H1 (cell line): ENCODE measurements around the gene MEF2C. TPM values are rescaled to one million over a fixed set of nuclear protein-coding genes. Genes with fewer than 3 reads are reported as not detected.

Experiments
- CTCF ChIA-PET: fragments of 300-600 bp; sonication (Branson Sonifier 250); formaldehyde crosslinking; loops from one replicate; lab custom pipeline; 2021; ENCODE audit not compliant: partially characterized antibody; lab: Charles Lee
- POLR2A ChIA-PET: fragments of 300-600 bp; sonication (Branson Sonifier 250); formaldehyde crosslinking; loops from one replicate; lab custom pipeline; 2021; ENCODE audit warnings: inconsistent platforms; ENCODE audit not compliant: partially characterized antibody; lab: Charles Lee
- DNase-seq, 2 experiments: peaks; one replicate each; pipeline versions ENCODE4 v3.0.0 to v3.0.0-alpha.2; 2010 to 2022; ENCODE audit warnings: low spot score in 2 of 2, low read depth in 1 of 2, mixed read lengths in 1 of 2
- FAIRE-seq: peaks from 2 replicates; lab custom pipeline; 2011; peaks lifted over from hg19 to GRCh38; lab: Jason Lieb, UNC
- H2AFZ ChIP-seq: 2 replicates; pipeline ENCODE4 v1.8.1; 2012; ENCODE audit warnings: low read length, inconsistent platforms
- H2AK5ac ChIP-seq: 2 replicates; pipeline ENCODE4 v1.6.1; 2013; ENCODE audit warnings: low read depth, low read length
- H2BK120ac ChIP-seq: replicated peaks from 2 replicates; pipeline ENCODE3; 2013; ENCODE audit warnings: low read depth, low read length, inconsistent platforms
- H2BK12ac ChIP-seq: 2 replicates; pipeline ENCODE4 v1.6.1; 2013; ENCODE audit warnings: low read depth, low read length
- H2BK15ac ChIP-seq: 2 replicates; pipeline ENCODE4 v1.6.1; 2013; ENCODE audit warnings: low read length
- H2BK20ac ChIP-seq: 2 replicates; pipeline ENCODE4 v1.6.1; 2013; ENCODE audit warnings: low read length
- H2BK5ac ChIP-seq: 2 replicates; pipeline ENCODE4 v1.6.1; 2013; ENCODE audit warnings: low read depth, low read length
- H3K14ac ChIP-seq: 2 replicates; pipeline ENCODE4 v1.6.1; 2013; ENCODE audit warnings: inconsistent platforms; ENCODE audit not compliant: insufficient read length
- H3K18ac ChIP-seq: 2 replicates; pipeline ENCODE4 v1.6.1; 2013; ENCODE audit warnings: low read length; ENCODE audit errors: extremely low read depth
- H3K23ac ChIP-seq: 2 replicates; pipeline ENCODE4 v1.6.1; 2013; ENCODE audit warnings: inconsistent platforms; ENCODE audit not compliant: insufficient read length
- H3K23me2 ChIP-seq: 2 replicates; pipeline ENCODE4 v1.6.1; 2013; ENCODE audit warnings: low read depth, low read length
- H3K27ac ChIP-seq: 2 replicates; pipeline ENCODE4 v1.6.1; 2011; ENCODE audit warnings: low read depth, low read length, inconsistent platforms
- H3K27me3 ChIP-seq, 4 experiments: replicated peaks in 1 of 4; 1 replicate in 1 of 4; 2 replicates in 3 of 4; pipeline versions ENCODE4 v1.6.1 to v1.8.1; 2011 to 2013; ENCODE audit warnings: low read length in 3 of 4, mild to moderate bottlenecking in 3 of 4, inconsistent platforms in 2 of 4, mixed read lengths in 2 of 4, moderate library complexity in 1 of 4; ENCODE audit not compliant: control insufficient read depth in 3 of 4, insufficient read depth in 3 of 4; ENCODE audit errors: extremely low read depth in 1 of 4
- H3K36me3 ChIP-seq, 4 experiments: 2 replicates each; pipeline versions ENCODE4 v1.6.1 to v1.8.1; 2011 to 2013; ENCODE audit warnings: mild to moderate bottlenecking in 4 of 4, low read length in 3 of 4, moderate library complexity in 2 of 4, control low read depth in 1 of 4, inconsistent platforms in 1 of 4; ENCODE audit not compliant: insufficient read depth in 4 of 4, control insufficient read depth in 2 of 4
- H3K4ac ChIP-seq: replicated peaks from 2 replicates; pipeline ENCODE3; 2013; ENCODE audit warnings: low read length, low read depth, mixed read lengths, inconsistent platforms; ENCODE audit not compliant: insufficient read length
- H3K4me1 ChIP-seq, 4 experiments: replicated peaks in 1 of 4; 1 replicate in 1 of 4; 2 replicates in 3 of 4; pipeline versions ENCODE4 v1.6.1 to v1.8.1; 2011 to 2013; ENCODE audit warnings: low read length in 3 of 4, inconsistent platforms in 2 of 4, mixed read lengths in 1 of 4; ENCODE audit not compliant: insufficient read depth in 4 of 4, control insufficient read depth in 3 of 4
- H3K4me2 ChIP-seq, 2 experiments: 2 replicates each; pipeline versions ENCODE4 v1.6.1 to v1.8.1; 2011 to 2013; ENCODE audit warnings: low read depth in 2 of 2, low read length in 2 of 2, control low read depth in 1 of 2, inconsistent platforms in 1 of 2, mild to moderate bottlenecking in 1 of 2; ENCODE audit not compliant: insufficient read depth in 1 of 2
- H3K4me3 ChIP-seq, 4 experiments: fragments of 200-600, 300-600 bp in 1 of 4; sonication (generic), shearing (Covaris generic), sonication (Bioruptor Twin) in 1 of 4; 2 replicates each; pipeline versions ENCODE4 v1.5.1 to v1.8.1; 2011 to 2016; ENCODE audit warnings: low read length in 4 of 4, low read depth in 3 of 4, control low read depth in 2 of 4, inconsistent platforms in 2 of 4, mild to moderate bottlenecking in 2 of 4, mixed read lengths in 1 of 4, moderate library complexity in 1 of 4; ENCODE audit not compliant: insufficient read depth in 2 of 4; ENCODE audit errors: extremely low read depth in 1 of 4
- H3K56ac ChIP-seq: replicated peaks from 2 replicates; pipeline ENCODE3; 2013; ENCODE audit warnings: low read depth, mild to moderate bottlenecking, mixed read lengths, low read length, inconsistent platforms; ENCODE audit not compliant: insufficient read length
- H3K79me1 ChIP-seq: 2 replicates; pipeline ENCODE4 v1.6.1; 2013; ENCODE audit warnings: low read depth, low read length, control low read depth
- H3K79me2 ChIP-seq, 2 experiments: 2 replicates each; pipeline versions ENCODE4 v1.6.1 to v1.8.1; 2012 to 2013; ENCODE audit warnings: low read length in 2 of 2, mild to moderate bottlenecking in 2 of 2, inconsistent platforms in 1 of 2; ENCODE audit not compliant: insufficient read depth in 2 of 2, control insufficient read depth in 1 of 2
- H3K9ac ChIP-seq, 4 experiments: replicated peaks in 1 of 4; 1 replicate in 1 of 4; 2 replicates in 3 of 4; pipeline versions ENCODE4 v1.6.1 to v1.8.1; 2011 to 2013; ENCODE audit warnings: low read depth in 3 of 4, low read length in 3 of 4, control low read depth in 2 of 4, mild to moderate bottlenecking in 2 of 4, moderate library complexity in 2 of 4, inconsistent platforms in 1 of 4; ENCODE audit errors: extremely low read depth in 1 of 4
- H3K9me3 ChIP-seq, 2 experiments: 2 replicates each; pipeline versions ENCODE4 v1.6.1 to v1.8.1; 2012 to 2013; ENCODE audit warnings: mild to moderate bottlenecking in 2 of 2, moderate library complexity in 2 of 2, control low read depth in 1 of 2, inconsistent platforms in 1 of 2, low read depth in 1 of 2, low read length in 1 of 2, mixed read lengths in 1 of 2; ENCODE audit not compliant: insufficient read depth in 2 of 2
- H4K20me1 ChIP-seq, 2 experiments: replicated peaks in 1 of 2; 2 replicates each; pipeline versions ENCODE3 to v1.8.1; 2011 to 2013; ENCODE audit warnings: inconsistent platforms in 2 of 2, low read length in 2 of 2, mild to moderate bottlenecking in 1 of 2; ENCODE audit not compliant: insufficient read depth in 2 of 2, control insufficient read depth in 1 of 2
- H4K5ac ChIP-seq: 2 replicates; pipeline ENCODE4 v1.6.1; 2013; ENCODE audit warnings: low read length, low read depth, mixed read lengths, inconsistent platforms; ENCODE audit not compliant: insufficient read length
- H4K8ac ChIP-seq: 2 replicates; pipeline ENCODE4 v1.8.0; 2013; ENCODE audit warnings: mild to moderate bottlenecking, moderate library complexity, low read length, inconsistent platforms; ENCODE audit not compliant: insufficient read depth; ENCODE audit errors: extremely low read depth
- H4K91ac ChIP-seq: replicated peaks from 2 replicates; pipeline ENCODE3; 2013; ENCODE audit warnings: low read length, mixed read lengths, inconsistent platforms; ENCODE audit not compliant: insufficient read length
- CBX8 ChIP-seq: fragments of 300-800, 300-1000 bp; sonication (generic); IDR thresholded peaks from 2 replicates; pipeline ENCODE4 v1.7.1; 2016; ENCODE audit warnings: low read depth, low read length, borderline replicate concordance
- CREB1 ChIP-seq: IDR thresholded peaks from 2 replicates; pipeline ENCODE4 v1.6.1; 2012; ENCODE audit warnings: inconsistent platforms
- CTBP2 ChIP-seq: IDR thresholded peaks from 2 replicates; pipeline ENCODE4 v1.7.0; 2011; ENCODE audit warnings: borderline replicate concordance, mild to moderate bottlenecking, moderate library complexity, mixed read lengths, low read length; ENCODE audit not compliant: insufficient read depth, insufficient read length
- FOSL1 ChIP-seq: IDR thresholded peaks from 2 replicates; pipeline ENCODE4 v1.6.1; 2011; ENCODE audit warnings: mild to moderate bottlenecking, low read depth, low read length, moderate library complexity; ENCODE audit not compliant: insufficient read depth
- JUND ChIP-seq: IDR thresholded peaks from 2 replicates; pipeline ENCODE4 v1.6.1; 2011; ENCODE audit warnings: mild to moderate bottlenecking, improper control_type of control experiment, low read length
- KDM5A ChIP-seq: fragments of 200-600 bp; IDR thresholded peaks from 2 replicates; pipeline ENCODE4 v1.7.1; 2012; ENCODE audit warnings: mild to moderate bottlenecking, low read length, inconsistent platforms, mixed read lengths
- NANOG ChIP-seq: IDR thresholded peaks from 2 replicates; pipeline ENCODE4 v1.6.1; 2011; ENCODE audit warnings: low read length, low read depth, mild to moderate bottlenecking, inconsistent platforms; ENCODE audit not compliant: insufficient read depth, poor library complexity, severe bottlenecking
- RFX5 ChIP-seq: IDR thresholded peaks from 2 replicates; pipeline ENCODE4 v1.6.1; 2011; ENCODE audit warnings: low read depth, low read length, improper control_type of control experiment, borderline replicate concordance
- SP2 ChIP-seq: IDR thresholded peaks from 2 replicates; pipeline ENCODE4 v1.6.1; 2012; ENCODE audit warnings: mild to moderate bottlenecking, low read length, inconsistent platforms
- SP4 ChIP-seq: IDR thresholded peaks from 2 replicates; pipeline ENCODE4 v1.6.1; 2012; ENCODE audit warnings: low read length, inconsistent platforms
- WGBS, 2 experiments: shearing (Covaris generic) in 1 of 2; methylation state at CpG; one replicate each; pipeline versions ENCODE4 v1.1.6 to v1.1.7; 2013 to 2015; ENCODE audit warnings: low lambda C conversion rate in 2 of 2, mixed read lengths in 2 of 2, inconsistent platforms in 1 of 2, low coverage in 1 of 2, missing lambda C conversion rate in 1 of 2; ENCODE audit not compliant: insufficient replicate concordance in 2 of 2, insufficient coverage in 1 of 2, insufficient read length in 1 of 2; ENCODE audit errors: extremely low coverage in 1 of 2, missing lambda C conversion rate in 1 of 2; 5-methylcytosine and 5-hydroxymethylcytosine counted together
- polyA plus RNA-seq, 7 experiments: library from polyadenylated mRNA; depleted of rRNA in 3 of 7; stranded (reverse) in 5 of 7; unstranded in 2 of 7; fragments of >200 nt in 5 of 7; fragments of 200-250 nt in 2 of 7; gene quantifications; 1 replicate in 5 of 7; 2 replicates in 1 of 7; 4 replicates in 1 of 7; pipeline versions ENCODE4 v1.2.1 to v1.2.3, GENCODE V29; 2011 to 2013; ENCODE audit warnings: missing spikeins in 2 of 7, mixed read lengths in 2 of 7
- total RNA-seq: library from RNA; stranded (reverse); fragmentation: NEBNext Ultra II Directional; extraction: Animal tissue kit (Norgen Biotek cat#: 25700); gene quantifications from 2 replicates; pipeline ENCODE4 v1.2.1, GENCODE V29; 2021
- TF ChIP-seq, protein P1 (sequence below): IDR thresholded peaks from 2 replicates; pipeline ENCODE4 v1.6.1; 2012; ENCODE audit warnings: inconsistent platforms
- TF ChIP-seq, protein P2 (sequence below): IDR thresholded peaks from 2 replicates; pipeline ENCODE4 v1.6.1; 2012; ENCODE audit warnings: inconsistent platforms

The MEF2C gene
- total and polyA plus RNA-seq, 2 of the 8 experiments (the other 6 are each of a cell fraction or from before 2014, with no cell fraction given), result 0.59 to 0.99 TPM

DNA sequence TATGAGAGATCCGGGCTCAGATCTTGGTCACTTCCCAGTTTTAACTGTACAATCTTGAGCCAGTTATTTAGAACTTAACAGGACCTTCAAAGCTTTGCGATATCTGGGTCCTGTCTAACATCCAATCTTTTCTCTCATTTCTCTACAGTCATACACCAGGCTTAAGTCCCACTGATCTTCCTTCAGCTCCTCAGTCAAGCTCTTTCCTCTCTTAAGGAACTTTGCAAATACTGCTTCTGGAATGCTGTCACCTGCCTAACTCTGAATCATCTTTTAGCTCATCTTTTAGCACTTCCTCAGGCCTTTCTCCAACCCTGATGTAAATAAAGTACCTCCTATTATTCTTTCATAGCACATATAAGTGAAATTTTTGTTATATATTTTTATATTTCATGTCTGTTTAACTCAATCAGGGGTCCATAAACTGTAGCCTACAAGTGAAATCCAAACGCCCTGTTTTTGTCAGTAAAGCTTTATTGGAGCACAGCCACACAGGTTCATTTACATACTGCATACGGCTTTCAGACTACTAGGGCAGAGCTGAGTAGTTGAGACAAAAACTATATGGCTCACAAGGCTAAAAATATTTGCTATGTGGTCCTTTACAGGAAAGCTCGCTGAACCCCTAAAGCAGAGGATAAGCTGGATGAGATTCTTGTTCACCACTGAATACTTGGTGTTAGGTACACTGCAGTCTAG is 63.5 kb downstream of the MEF2C start:
- no peak overlapping the region for H4K91ac ChIP-seq
- peaks cover 0 to 1% (median 0%) of the 10 kb centered on the region in 4 experiments; a peak in 1 of 7 replicates for H3K27me3 ChIP-seq
- H3K79me2 ChIP-seq, result no peaks in the 10 kb centered on the region
- no peak overlapping the region for H3K9ac ChIP-seq
- no peak overlapping the region for H3K4me2 ChIP-seq
- no peak overlapping the region for H3K23ac ChIP-seq
- H3K23me2 ChIP-seq, result no peaks in the 10 kb centered on the region
- H2AK5ac ChIP-seq, result no peak overlapping the region
- no peak overlapping the region for H3K4me3 ChIP-seq
- H2BK5ac ChIP-seq, result no peak overlapping the region
- no peaks in the 10 kb centered on the region for H3K79me1 ChIP-seq
- no peak overlapping the region for H3K4ac ChIP-seq
- peak overlapping the region; percentile 4; the same call in 1 of the 2 replicates for H2AFZ ChIP-seq
- ChIA-PET CTCF (interaction anchor here (0.5 to 5.8 kb wide), 6 partner anchors 10 to 150 kb away, joined by 3 to 38 read pairs (median 4); no protein-coding TSS in a partner anchor), POLR2A (interaction anchor here (0.9 kb wide), 1 partner anchor 10 kb away, joined by 3 read pairs; no protein-coding TSS in a partner anchor)
- no peak overlapping the region for H2BK20ac ChIP-seq
- H2BK120ac ChIP-seq, result no peak overlapping the region
- no peaks in the 10 kb centered on the region for H3K9me3 ChIP-seq
- no peak overlapping the region for H3K14ac ChIP-seq
- H3K56ac ChIP-seq, result no peak overlapping the region
- no peak overlapping the region for H2BK12ac ChIP-seq
- H3K36me3 ChIP-seq, result no peaks in the 10 kb centered on the region
- H3K4me1 ChIP-seq, result peaks cover 0 to 8% (median 1%) of the 10 kb centered on the region in 4 experiments; a peak in 5 of 7 replicates
- FAIRE-seq, result no peak
- no peak overlapping the region for H3K27ac ChIP-seq
- DNase-seq, result no peak
- WGBS, 2 experiments, result 76% methylated on average over 5 of the region's 5 CpGs; no CpG with 5 or more reads in 1 of the 2 experiments
- no peaks in the 10 kb centered on the region for H4K20me1 ChIP-seq
- H4K5ac ChIP-seq, result no peak overlapping the region
- H3K18ac ChIP-seq, result no peak overlapping the region
- H4K8ac ChIP-seq, result no peak overlapping the region
- H2BK15ac ChIP-seq, result no peak overlapping the region
- TF ChIP-seq, protein P1, sequence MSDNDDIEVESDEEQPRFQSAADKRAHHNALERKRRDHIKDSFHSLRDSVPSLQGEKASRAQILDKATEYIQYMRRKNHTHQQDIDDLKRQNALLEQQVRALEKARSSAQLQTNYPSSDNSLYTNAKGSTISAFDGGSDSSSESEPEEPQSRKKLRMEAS, result no peak
- TF ChIP-seq SP2, result no peak
- no peak for TF ChIP-seq CTBP2
- TF ChIP-seq JUND, result no peak
- TF ChIP-seq SP4, result no peak
- TF ChIP-seq NANOG, result no peak
- TF ChIP-seq, protein P2, sequence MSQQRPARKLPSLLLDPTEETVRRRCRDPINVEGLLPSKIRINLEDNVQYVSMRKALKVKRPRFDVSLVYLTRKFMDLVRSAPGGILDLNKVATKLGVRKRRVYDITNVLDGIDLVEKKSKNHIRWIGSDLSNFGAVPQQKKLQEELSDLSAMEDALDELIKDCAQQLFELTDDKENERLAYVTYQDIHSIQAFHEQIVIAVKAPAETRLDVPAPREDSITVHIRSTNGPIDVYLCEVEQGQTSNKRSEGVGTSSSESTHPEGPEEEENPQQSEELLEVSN, result no peak
- no peak for TF ChIP-seq CBX8
- no peak for TF ChIP-seq RFX5
- TF ChIP-seq FOSL1, result no peak
- no peak for TF ChIP-seq CREB1
- no peak for TF ChIP-seq KDM5A
